Fibroblast of skin of left quadriceps (primary cell): ENCODE measurements around the gene NCSTN.
A peak's percentile ranks its signal among the peaks of the same experiment; 100 is the strongest.
"Not testable (repeated sequence)": the region's sequence is repeated elsewhere in the genome, so short reads cannot be mapped to it uniquely, and the experiment has no call there.

Experiments
- DNase-seq, 2 experiments: peaks; one replicate each; pipeline ENCODE4 v3.0.0-alpha.2; 2013; ENCODE audit warnings: low read depth in 2 of 2

Gene NCSTN

GRCh38 chr1:160371346-160371631 lies 28.1 kb downstream of the NCSTN start:
- no peak for DNase-seq

GRCh38 chr1:160371756-160372155 lies 28.6 kb downstream of the NCSTN start:
- no peak for DNase-seq

- DNase-seq: no peak
Observed at GRCh38 chr1:160373696-160374095, 30.5 kb downstream of the NCSTN start.

- no peak for DNase-seq
Observed at GRCh38 chr1:160374306-160375110, 31.3 kb downstream of the NCSTN start.

- DNase-seq: no peak
Observed at GRCh38 chr1:160375788-160376524, 32.8 kb downstream of the NCSTN start.

- peak in 1 of 2 experiments; percentile 36 for DNase-seq
Observed at GRCh38 chr1:160376525-160377131, 33.4 kb downstream of the NCSTN start.

- DNase-seq: peak in 1 of 2 experiments; percentile 28
Observed at GRCh38 chr1:160377585-160378206, 34.5 kb downstream of the NCSTN start.

- DNase-seq: not testable (repeated sequence)
Observed at GRCh38 chr1:160384812-160385211, 41.6 kb downstream of the NCSTN start.

GRCh38 chr1:160388406-160388805 lies 45.2 kb downstream of the NCSTN start:
- not testable (repeated sequence) for DNase-seq

GRCh38 chr1:160394673-160395072 lies 51.5 kb downstream of the NCSTN start:
- DNase-seq: no peak

- DNase-seq: no peak
Observed at GRCh38 chr1:160397651-160398050, 54.5 kb downstream of the NCSTN start.

- no peak for DNase-seq
Observed at GRCh38 chr1:160398823-160399222, 55.6 kb downstream of the NCSTN start.

GRCh38 chr1:160399544-160400222 lies 56.5 kb downstream of the NCSTN start:
- DNase-seq: no peak

GRCh38 chr1:160400223-160400645 lies 57.1 kb downstream of the NCSTN start, which contains the start of gene VANGL2:
Gene VANGL2 (plus strand): TSS chr1:160400564. CDS start chr1:160415838, 15,274 bp downstream.
- DNase-seq: peak; percentile 57 to 63

GRCh38 chr1:160400646-160401486 lies 57.7 kb downstream of the NCSTN start:
- DNase-seq: no peak

GRCh38 chr1:160401487-160401805 lies 58.3 kb downstream of the NCSTN start:
- no peak for DNase-seq

GRCh38 chr1:160402001-160402795 lies 59.0 kb downstream of the NCSTN start:
- no peak for DNase-seq

GRCh38 chr1:160403244-160403643 lies 60.1 kb downstream of the NCSTN start:
- DNase-seq: no peak

GRCh38 chr1:160404094-160404493 lies 60.9 kb downstream of the NCSTN start:
- no peak for DNase-seq

GRCh38 chr1:160405331-160405877 lies 62.2 kb downstream of the NCSTN start:
- no peak for DNase-seq
